Measurements from ENCODE around the gene INTS1.

GRCh38 chr7:1532456-1533254, 28.5 kb upstream of the INTS1 start:
- TF ChIP-seq RFX5 (IDR thresholded peaks at IDR 0.05; ENCODE audit: low read depth, low read length): no peak
- TF ChIP-seq, protein P1, sequence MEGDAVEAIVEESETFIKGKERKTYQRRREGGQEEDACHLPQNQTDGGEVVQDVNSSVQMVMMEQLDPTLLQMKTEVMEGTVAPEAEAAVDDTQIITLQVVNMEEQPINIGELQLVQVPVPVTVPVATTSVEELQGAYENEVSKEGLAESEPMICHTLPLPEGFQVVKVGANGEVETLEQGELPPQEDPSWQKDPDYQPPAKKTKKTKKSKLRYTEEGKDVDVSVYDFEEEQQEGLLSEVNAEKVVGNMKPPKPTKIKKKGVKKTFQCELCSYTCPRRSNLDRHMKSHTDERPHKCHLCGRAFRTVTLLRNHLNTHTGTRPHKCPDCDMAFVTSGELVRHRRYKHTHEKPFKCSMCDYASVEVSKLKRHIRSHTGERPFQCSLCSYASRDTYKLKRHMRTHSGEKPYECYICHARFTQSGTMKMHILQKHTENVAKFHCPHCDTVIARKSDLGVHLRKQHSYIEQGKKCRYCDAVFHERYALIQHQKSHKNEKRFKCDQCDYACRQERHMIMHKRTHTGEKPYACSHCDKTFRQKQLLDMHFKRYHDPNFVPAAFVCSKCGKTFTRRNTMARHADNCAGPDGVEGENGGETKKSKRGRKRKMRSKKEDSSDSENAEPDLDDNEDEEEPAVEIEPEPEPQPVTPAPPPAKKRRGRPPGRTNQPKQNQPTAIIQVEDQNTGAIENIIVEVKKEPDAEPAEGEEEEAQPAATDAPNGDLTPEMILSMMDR (conservative IDR thresholded peaks at IDR 0.05; ENCODE audit: low read depth, low read length): no peak
- TF ChIP-seq POLR2A (IDR thresholded peaks at IDR 0.05; ENCODE audit: low read depth, low read length): peak; percentile 96
- peak; percentile 87 for TF ChIP-seq CHD1 (IDR thresholded peaks at IDR 0.05; ENCODE audit: low read depth, low read length)
- TF ChIP-seq RCOR1 (IDR thresholded peaks at IDR 0.05; ENCODE audit: insufficient replicate concordance, low read length): peak; percentile 43
- peak; percentile 95 for TF ChIP-seq FOS (IDR thresholded peaks at IDR 0.05; ENCODE audit: low read depth, low read length)
- no peak for TF ChIP-seq MAFK (IDR thresholded peaks at IDR 0.05; ENCODE audit: low read depth, low read length)
- peak; percentile 35; the same call in 1 of the 2 replicates for TF ChIP-seq BHLHE40 (IDR thresholded peaks at IDR 0.05; ENCODE audit: low read depth, low read length)
- no peak for TF ChIP-seq CEBPB (IDR thresholded peaks at IDR 0.05; ENCODE audit: low read depth, low read length)
- TF ChIP-seq NFE2L2 (IDR thresholded peaks at IDR 0.05; ENCODE audit: low read depth, low read length): no peak
- TF ChIP-seq SMC3 (IDR thresholded peaks at IDR 0.05; ENCODE audit: low read depth, low read length): 0 out of 2 replicates have a peak, but pooled peaks have one; percentile 3
- no peak for TF ChIP-seq RAD21 (IDR thresholded peaks at IDR 0.05; ENCODE audit: low read length)

All from IMR-90 (cell line).